ENCODE data around the gene PLXNC1.

Gene PLXNC1

DNA sequence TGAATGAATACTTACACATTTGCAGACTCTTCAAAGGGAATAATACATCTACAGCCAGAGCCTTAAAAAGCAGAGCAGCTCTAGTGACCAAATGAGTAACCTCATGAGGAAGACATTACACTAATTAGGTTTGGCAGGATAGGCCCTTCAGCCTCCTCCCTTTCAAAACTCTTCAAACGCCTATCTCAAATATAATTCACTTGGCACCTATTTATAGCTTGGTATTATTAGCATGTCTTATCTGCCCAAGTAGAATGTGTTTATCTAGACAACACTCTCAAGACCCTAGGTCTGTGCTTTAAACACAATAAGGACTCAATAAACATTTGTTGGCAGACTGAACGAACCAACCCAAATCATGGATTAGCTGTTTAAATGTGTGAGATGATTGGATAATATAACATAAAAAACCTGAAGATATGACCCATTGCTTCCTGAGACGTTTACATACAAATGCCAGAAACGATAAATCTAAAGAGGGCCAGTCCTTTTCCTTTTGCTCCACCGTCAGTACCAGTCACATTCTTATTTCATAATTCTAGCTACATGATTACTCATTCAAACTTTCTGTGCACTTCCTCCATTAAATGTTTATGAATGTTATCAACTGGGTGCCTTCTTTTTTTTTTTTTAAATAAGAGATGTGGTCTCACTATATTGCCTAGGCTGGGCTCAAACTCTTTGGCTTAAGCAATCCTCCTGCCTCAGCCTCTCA is 188.0 kb downstream of the PLXNC1 start:
- Histone ChIP-seq H2AFZ (ENCODE audit: low read length) (no peak overlapping the region), H3K9me3 (ENCODE audit: insufficient read depth, low read depth, low read length) (no peaks in the 10 kb centered on the region), H3K9me2 (replicated peaks; ENCODE audit: low read depth, low read length) (no peaks in the 10 kb centered on the region), H4K20me1 (ENCODE audit: insufficient read depth, low read length, poor library complexity, severe bottlenecking) (no peaks in the 10 kb centered on the region), H3K4me3 (ENCODE audit: low read length, poor library complexity, severe bottlenecking) (no peak overlapping the region), H3K79me2 (ENCODE audit: insufficient read depth, low read length) (no peaks in the 10 kb centered on the region), H3K4me1 (ENCODE audit: insufficient read depth, low read length, poor library complexity, severe bottlenecking) (no peaks in the 10 kb centered on the region), H3K27me3 (ENCODE audit: insufficient read depth, low read length, poor library complexity, severe bottlenecking) (no peaks in the 10 kb centered on the region), H3F3A (ENCODE audit: low read depth) (no peaks in the 10 kb centered on the region), H3K9ac (ENCODE audit: low read depth, low read length, poor library complexity, severe bottlenecking) (no peak overlapping the region), H3K36me3 (ENCODE audit: insufficient read depth, low read length) (peaks cover 4% of the 10 kb centered on the region; the same call in 1 of the 2 replicates), H3K4me2 (ENCODE audit: low read depth, low read length, poor library complexity, severe bottlenecking) (no peak overlapping the region)
- TF ChIP-seq, protein P1, sequence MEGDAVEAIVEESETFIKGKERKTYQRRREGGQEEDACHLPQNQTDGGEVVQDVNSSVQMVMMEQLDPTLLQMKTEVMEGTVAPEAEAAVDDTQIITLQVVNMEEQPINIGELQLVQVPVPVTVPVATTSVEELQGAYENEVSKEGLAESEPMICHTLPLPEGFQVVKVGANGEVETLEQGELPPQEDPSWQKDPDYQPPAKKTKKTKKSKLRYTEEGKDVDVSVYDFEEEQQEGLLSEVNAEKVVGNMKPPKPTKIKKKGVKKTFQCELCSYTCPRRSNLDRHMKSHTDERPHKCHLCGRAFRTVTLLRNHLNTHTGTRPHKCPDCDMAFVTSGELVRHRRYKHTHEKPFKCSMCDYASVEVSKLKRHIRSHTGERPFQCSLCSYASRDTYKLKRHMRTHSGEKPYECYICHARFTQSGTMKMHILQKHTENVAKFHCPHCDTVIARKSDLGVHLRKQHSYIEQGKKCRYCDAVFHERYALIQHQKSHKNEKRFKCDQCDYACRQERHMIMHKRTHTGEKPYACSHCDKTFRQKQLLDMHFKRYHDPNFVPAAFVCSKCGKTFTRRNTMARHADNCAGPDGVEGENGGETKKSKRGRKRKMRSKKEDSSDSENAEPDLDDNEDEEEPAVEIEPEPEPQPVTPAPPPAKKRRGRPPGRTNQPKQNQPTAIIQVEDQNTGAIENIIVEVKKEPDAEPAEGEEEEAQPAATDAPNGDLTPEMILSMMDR (conservative IDR thresholded peaks at IDR 0.05; ENCODE audit: low read length) = no peak
- no peak for TF ChIP-seq EZH2phosphoT487 (IDR thresholded peaks at IDR 0.05; ENCODE audit: borderline replicate concordance)

DNA sequence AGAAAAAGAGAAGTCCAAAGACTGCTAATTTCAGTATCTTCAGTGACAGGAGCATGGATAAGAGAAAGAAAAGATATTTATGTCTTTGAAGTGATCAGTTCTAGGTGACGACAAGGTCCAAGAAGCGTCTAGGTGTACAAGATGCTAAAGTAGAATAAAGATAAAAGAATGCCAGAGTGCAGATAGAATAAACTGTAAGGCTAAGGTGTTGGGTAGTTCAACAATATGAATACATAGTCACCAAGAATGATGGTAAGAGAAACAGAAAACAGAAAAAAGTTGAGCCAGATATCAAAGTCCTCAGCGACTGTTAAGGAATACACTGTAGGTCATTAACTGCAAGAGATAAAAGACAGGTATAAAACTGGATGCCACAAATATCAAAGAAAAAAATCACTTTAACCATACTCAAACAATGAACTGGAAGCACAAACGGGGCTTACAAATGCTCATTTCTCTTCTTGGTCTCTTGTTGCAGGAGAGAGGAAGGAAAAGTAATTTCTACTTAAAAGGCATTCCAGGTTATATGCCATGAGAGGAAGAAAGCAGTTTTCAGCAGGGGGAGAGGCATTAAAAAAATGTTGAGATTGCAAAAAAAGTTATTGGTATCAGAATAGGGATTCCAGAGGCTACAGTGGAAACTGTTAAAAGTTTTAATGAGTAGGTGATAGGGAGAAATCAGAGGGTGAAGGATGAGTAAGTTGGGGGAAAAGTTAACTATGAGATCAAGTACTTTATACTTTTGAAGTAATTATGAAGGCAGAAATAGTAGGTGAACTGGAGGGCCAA is 189.8 kb downstream of the PLXNC1 start:
- no peaks in the 10 kb centered on the region for H3K9me2 ChIP-seq (replicated peaks; ENCODE audit: low read depth, low read length)
- no peaks in the 10 kb centered on the region for H3K4me1 ChIP-seq (ENCODE audit: insufficient read depth, low read length, poor library complexity, severe bottlenecking)
- no peaks in the 10 kb centered on the region for H4K20me1 ChIP-seq (ENCODE audit: insufficient read depth, low read length, poor library complexity, severe bottlenecking)
- H3K36me3 ChIP-seq (ENCODE audit: insufficient read depth, low read length) = no peaks in the 10 kb centered on the region
- TF ChIP-seq, protein P1 (conservative IDR thresholded peaks at IDR 0.05; ENCODE audit: low read length) = no peak
- no peak for TF ChIP-seq EZH2phosphoT487 (IDR thresholded peaks at IDR 0.05; ENCODE audit: borderline replicate concordance)
- no peaks in the 10 kb centered on the region for H3K79me2 ChIP-seq (ENCODE audit: insufficient read depth, low read length)
- H3F3A ChIP-seq (ENCODE audit: low read depth) = no peaks in the 10 kb centered on the region
- no peak overlapping the region for H3K4me3 ChIP-seq (ENCODE audit: low read length, poor library complexity, severe bottlenecking)
- no peak overlapping the region for H3K9ac ChIP-seq (ENCODE audit: low read depth, low read length, poor library complexity, severe bottlenecking)
- no peaks in the 10 kb centered on the region for H3K9me3 ChIP-seq (ENCODE audit: insufficient read depth, low read depth, low read length)
- H3K4me2 ChIP-seq (ENCODE audit: low read depth, low read length, poor library complexity, severe bottlenecking) = no peak overlapping the region
- no peaks in the 10 kb centered on the region for H3K27me3 ChIP-seq (ENCODE audit: insufficient read depth, low read length, poor library complexity, severe bottlenecking)
- H2AFZ ChIP-seq (ENCODE audit: low read length) = no peak overlapping the region

DNA sequence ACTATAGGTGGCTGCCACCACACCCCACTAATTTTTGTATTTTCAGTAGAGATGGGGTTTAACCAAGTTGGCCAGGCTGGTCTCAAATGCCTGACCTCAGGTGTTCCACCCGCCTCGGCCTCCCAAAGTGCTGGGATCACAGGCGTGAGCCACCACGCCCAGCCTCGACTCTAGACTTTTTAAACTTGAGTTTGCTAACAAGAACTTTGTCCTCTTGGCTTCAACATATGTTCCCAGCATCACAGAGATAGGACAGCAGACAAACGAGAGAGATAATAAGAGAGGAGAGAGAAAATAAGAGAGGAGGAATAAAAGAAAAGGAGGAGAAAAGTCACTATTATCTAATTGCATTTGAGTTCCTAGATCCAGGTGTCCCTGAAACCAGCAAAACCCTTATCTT is 192.2 kb downstream of the PLXNC1 start:
- H2AFZ ChIP-seq (ENCODE audit: low read length) = no peak overlapping the region
- H3K4me1 ChIP-seq (ENCODE audit: insufficient read depth, low read length, poor library complexity, severe bottlenecking) = no peaks in the 10 kb centered on the region
- no peaks in the 10 kb centered on the region for H3K9me2 ChIP-seq (replicated peaks; ENCODE audit: low read depth, low read length)
- no peaks in the 10 kb centered on the region for H3K9me3 ChIP-seq (ENCODE audit: insufficient read depth, low read depth, low read length)
- no peak overlapping the region for H3K4me3 ChIP-seq (ENCODE audit: low read length, poor library complexity, severe bottlenecking)
- H3K27me3 ChIP-seq (ENCODE audit: insufficient read depth, low read length, poor library complexity, severe bottlenecking) = no peaks in the 10 kb centered on the region
- peaks cover 5% of the 10 kb centered on the region; the same call in 1 of the 2 replicates for H3K36me3 ChIP-seq (ENCODE audit: insufficient read depth, low read length)
- no peak overlapping the region for H3K4me2 ChIP-seq (ENCODE audit: low read depth, low read length, poor library complexity, severe bottlenecking)
- H3K9ac ChIP-seq (ENCODE audit: low read depth, low read length, poor library complexity, severe bottlenecking) = no peak overlapping the region
- no peaks in the 10 kb centered on the region for H3F3A ChIP-seq (ENCODE audit: low read depth)
- no peaks in the 10 kb centered on the region for H3K79me2 ChIP-seq (ENCODE audit: insufficient read depth, low read length)
- TF ChIP-seq, protein P1 (conservative IDR thresholded peaks at IDR 0.05; ENCODE audit: low read length) = no peak
- TF ChIP-seq EZH2phosphoT487 (IDR thresholded peaks at IDR 0.05; ENCODE audit: borderline replicate concordance) = no peak
- no peaks in the 10 kb centered on the region for H4K20me1 ChIP-seq (ENCODE audit: insufficient read depth, low read length, poor library complexity, severe bottlenecking)

Data from Loucy (cell line).